Thyroid gland (tissue), 4 donors: ENCODE results near the gene OTOP1.
"Not testable (repeated sequence)": the region's sequence is repeated elsewhere in the genome, so short reads cannot be mapped to it uniquely, and the experiment has no call there.

Experiments
- POLR2A ChIP-seq, 2 donors: fragments of 450-650 bp; IDR thresholded peaks; one replicate each; pipeline ENCODE4 v1.6.1; 2017; ENCODE audit warnings: antibody characterized with exemption in 2 of 2, mild to moderate bottlenecking in 2 of 2, moderate library complexity in 1 of 2
- TF ChIP-seq, protein P1 (sequence below), 6 experiments: fragments of 200-600 bp in 3 of 6; fragments of 450-650 bp in 3 of 6; sonication (generic) in 3 of 6; IDR thresholded peaks; one replicate each; pipeline ENCODE4 v1.5.1; 2016 to 2019; ENCODE audit warnings: antibody characterized with exemption in 6 of 6, mild to moderate bottlenecking in 2 of 6, inconsistent platforms in 1 of 6, moderate library complexity in 1 of 6

DNA sequence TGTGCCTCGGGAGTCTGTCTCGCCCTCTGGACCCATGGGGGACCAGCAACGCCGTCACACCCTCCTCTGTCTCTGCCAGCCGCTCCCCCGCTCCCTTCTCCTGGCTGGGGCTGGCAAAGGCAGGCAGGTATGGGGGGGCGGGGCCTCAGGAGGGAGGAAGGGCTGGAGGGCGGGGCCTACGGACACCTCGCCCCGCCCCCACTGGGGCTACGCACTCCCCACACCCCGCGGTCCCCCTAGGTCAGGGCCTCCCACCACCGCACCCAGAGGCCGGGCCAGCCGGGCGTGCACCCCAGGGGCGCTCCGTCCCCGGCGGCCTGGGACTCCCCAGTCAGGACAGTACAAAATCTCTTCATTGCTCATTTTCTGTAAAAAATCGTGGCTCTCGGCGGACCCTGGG is 84.0 kb downstream of the OTOP1 start:
- TF ChIP-seq, protein P1, sequence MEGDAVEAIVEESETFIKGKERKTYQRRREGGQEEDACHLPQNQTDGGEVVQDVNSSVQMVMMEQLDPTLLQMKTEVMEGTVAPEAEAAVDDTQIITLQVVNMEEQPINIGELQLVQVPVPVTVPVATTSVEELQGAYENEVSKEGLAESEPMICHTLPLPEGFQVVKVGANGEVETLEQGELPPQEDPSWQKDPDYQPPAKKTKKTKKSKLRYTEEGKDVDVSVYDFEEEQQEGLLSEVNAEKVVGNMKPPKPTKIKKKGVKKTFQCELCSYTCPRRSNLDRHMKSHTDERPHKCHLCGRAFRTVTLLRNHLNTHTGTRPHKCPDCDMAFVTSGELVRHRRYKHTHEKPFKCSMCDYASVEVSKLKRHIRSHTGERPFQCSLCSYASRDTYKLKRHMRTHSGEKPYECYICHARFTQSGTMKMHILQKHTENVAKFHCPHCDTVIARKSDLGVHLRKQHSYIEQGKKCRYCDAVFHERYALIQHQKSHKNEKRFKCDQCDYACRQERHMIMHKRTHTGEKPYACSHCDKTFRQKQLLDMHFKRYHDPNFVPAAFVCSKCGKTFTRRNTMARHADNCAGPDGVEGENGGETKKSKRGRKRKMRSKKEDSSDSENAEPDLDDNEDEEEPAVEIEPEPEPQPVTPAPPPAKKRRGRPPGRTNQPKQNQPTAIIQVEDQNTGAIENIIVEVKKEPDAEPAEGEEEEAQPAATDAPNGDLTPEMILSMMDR (IDR thresholded peaks at IDR 0.05): not testable (repeated sequence)
- not testable (repeated sequence) for TF ChIP-seq POLR2A (IDR thresholded peaks at IDR 0.05)
